Neural progenitor cell (in vitro differentiated cells): ENCODE results near the gene SRGAP3.

Experiments used
- EZH2 ChIP-seq: fragments of 200-600 bp; sonication (generic); IDR thresholded peaks from 2 replicates; pipeline ENCODE4 v1.6.1; 2017; ENCODE audit warnings: antibody characterized with exemption, mild to moderate bottlenecking, moderate library complexity
- EZH2phosphoT487 ChIP-seq: fragments of 200-600 bp; sonication (generic); IDR thresholded peaks from 2 replicates; pipeline ENCODE4 v1.6.1; 2017; ENCODE audit warnings: antibody characterized with exemption
- TF ChIP-seq, protein P1 (sequence below): fragments of 200-600 bp; sonication (generic); IDR thresholded peaks from 2 replicates; pipeline ENCODE4 v1.5.1; 2017; ENCODE audit warnings: antibody characterized with exemption, mild to moderate bottlenecking

DNA sequence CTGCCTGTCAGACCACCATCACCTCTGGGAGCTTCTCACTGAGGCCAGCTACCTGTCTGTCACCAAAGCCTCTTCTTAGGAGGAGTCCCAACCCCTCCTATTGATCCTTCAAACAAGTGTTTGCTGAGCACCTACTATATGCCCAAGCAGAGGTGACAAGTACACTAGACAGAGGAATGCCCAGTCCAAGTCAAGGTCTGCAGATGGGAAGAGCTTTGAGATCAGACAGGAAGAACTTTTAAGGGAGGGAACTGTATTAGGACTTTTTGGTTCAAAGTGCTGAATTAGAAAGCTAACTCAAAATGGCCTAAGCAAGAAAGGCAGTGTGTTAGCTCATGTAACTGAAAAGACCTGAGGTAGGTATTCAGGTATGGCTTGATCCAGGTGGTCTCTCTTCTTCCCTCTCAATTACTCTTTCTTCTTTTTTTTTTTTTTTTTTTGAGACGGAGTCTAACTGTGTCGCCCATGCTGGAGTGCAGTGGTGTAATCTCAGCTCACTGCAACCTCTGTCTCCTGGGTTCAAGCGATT, 282.6 kb downstream of the SRGAP3 start:
- TF ChIP-seq, protein P1, sequence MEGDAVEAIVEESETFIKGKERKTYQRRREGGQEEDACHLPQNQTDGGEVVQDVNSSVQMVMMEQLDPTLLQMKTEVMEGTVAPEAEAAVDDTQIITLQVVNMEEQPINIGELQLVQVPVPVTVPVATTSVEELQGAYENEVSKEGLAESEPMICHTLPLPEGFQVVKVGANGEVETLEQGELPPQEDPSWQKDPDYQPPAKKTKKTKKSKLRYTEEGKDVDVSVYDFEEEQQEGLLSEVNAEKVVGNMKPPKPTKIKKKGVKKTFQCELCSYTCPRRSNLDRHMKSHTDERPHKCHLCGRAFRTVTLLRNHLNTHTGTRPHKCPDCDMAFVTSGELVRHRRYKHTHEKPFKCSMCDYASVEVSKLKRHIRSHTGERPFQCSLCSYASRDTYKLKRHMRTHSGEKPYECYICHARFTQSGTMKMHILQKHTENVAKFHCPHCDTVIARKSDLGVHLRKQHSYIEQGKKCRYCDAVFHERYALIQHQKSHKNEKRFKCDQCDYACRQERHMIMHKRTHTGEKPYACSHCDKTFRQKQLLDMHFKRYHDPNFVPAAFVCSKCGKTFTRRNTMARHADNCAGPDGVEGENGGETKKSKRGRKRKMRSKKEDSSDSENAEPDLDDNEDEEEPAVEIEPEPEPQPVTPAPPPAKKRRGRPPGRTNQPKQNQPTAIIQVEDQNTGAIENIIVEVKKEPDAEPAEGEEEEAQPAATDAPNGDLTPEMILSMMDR = no peak
- no peak for TF ChIP-seq EZH2
- TF ChIP-seq EZH2phosphoT487 = no peak
